Neural progenitor cell (in vitro differentiated cells): ENCODE measurements around the gene NES. TPM values are rescaled to one million over a fixed set of nuclear protein-coding genes. Genes with fewer than 3 reads are reported as not detected.

Experiments
- DNase-seq: peaks from one replicate; pipeline ENCODE4 v3.0.0-alpha.2; 2016; ENCODE audit warnings: low spot score
- H2AFZ ChIP-seq: fragments of 200-600 bp; sonication (generic); replicated peaks from 2 replicates; pipeline ENCODE4 v1.6.1; 2016; ENCODE audit warnings: antibody characterized with exemption
- H3F3A ChIP-seq: fragments of 200-600 bp; sonication (generic); 2 replicates; pipeline ENCODE4 v1.6.1; 2016; ENCODE audit warnings: antibody characterized with exemption, low read depth
- H3K27ac ChIP-seq: fragments of 200-600 bp; sonication (generic); 2 replicates; pipeline ENCODE4 v1.5.1; 2016; ENCODE audit warnings: mild to moderate bottlenecking
- H3K27me3 ChIP-seq: fragments of 200-600 bp; sonication (generic); 2 replicates; pipeline ENCODE4 v1.6.1; 2016; ENCODE audit warnings: mild to moderate bottlenecking, moderate library complexity
- H3K36me3 ChIP-seq: fragments of 200-600 bp; sonication (generic); 2 replicates; pipeline ENCODE4 v1.5.1; 2016
- H3K4me1 ChIP-seq: fragments of 200-600 bp; sonication (generic); 2 replicates; pipeline ENCODE4 v1.6.1; 2016; ENCODE audit warnings: mixed run types
- H3K4me2 ChIP-seq: fragments of 200-600 bp; sonication (generic); 2 replicates; pipeline ENCODE4 v1.6.1; 2016
- H3K4me3 ChIP-seq: fragments of 200-600 bp; sonication (generic); 2 replicates; pipeline ENCODE4 v1.5.1; 2016
- H3K79me2 ChIP-seq: fragments of 200-600 bp; sonication (generic); 2 replicates; pipeline ENCODE4 v1.6.1; 2016; ENCODE audit warnings: low read depth
- H3K9ac ChIP-seq: fragments of 200-600 bp; sonication (generic); 2 replicates; pipeline ENCODE4 v1.6.1; 2016
- H3K9me3 ChIP-seq: fragments of 200-600 bp; sonication (generic); 2 replicates; pipeline ENCODE4 v1.5.1; 2016; ENCODE audit warnings: low read depth
- H4K20me1 ChIP-seq: fragments of 200-600 bp; sonication (generic); 2 replicates; pipeline ENCODE4 v1.6.1; 2016; ENCODE audit warnings: low read depth
- H3K27ac Mint-ChIP-seq: 3 replicates; pipeline ENCODE4 v1.8.0; 2021; ENCODE audit warnings: mixed read lengths
- H3K27me3 Mint-ChIP-seq: 2 replicates; pipeline ENCODE4 v1.8.0; 2022; ENCODE audit warnings: low read depth, mild to moderate bottlenecking, inconsistent platforms, moderate library complexity, mixed read lengths; ENCODE audit not compliant: insufficient read depth
- H3K36me3 Mint-ChIP-seq: 3 replicates; pipeline ENCODE4 v1.8.0; 2021; ENCODE audit warnings: mixed read lengths
- H3K4me1 Mint-ChIP-seq: 3 replicates; pipeline ENCODE4 v1.8.0; 2021; ENCODE audit warnings: mixed read lengths
- H3K4me3 Mint-ChIP-seq: 3 replicates; pipeline ENCODE4 v1.8.0; 2021; ENCODE audit warnings: mild to moderate bottlenecking, moderate library complexity, mixed read lengths
- H3K9me3 Mint-ChIP-seq: 3 replicates; pipeline ENCODE4 v1.8.0; 2020; ENCODE audit warnings: mixed read lengths
- CTCF ChIP-seq: fragments of 200-600 bp; sonication (generic); IDR thresholded peaks from 2 replicates; pipeline ENCODE4 v1.5.1; 2017; ENCODE audit warnings: antibody characterized with exemption, mild to moderate bottlenecking
- EZH2 ChIP-seq: fragments of 200-600 bp; sonication (generic); IDR thresholded peaks from 2 replicates; pipeline ENCODE4 v1.6.1; 2017; ENCODE audit warnings: antibody characterized with exemption, mild to moderate bottlenecking, moderate library complexity
- EZH2phosphoT487 ChIP-seq: fragments of 200-600 bp; sonication (generic); IDR thresholded peaks from 2 replicates; pipeline ENCODE4 v1.6.1; 2017; ENCODE audit warnings: antibody characterized with exemption
- total RNA-seq: library from RNA; depleted of rRNA; stranded (reverse); fragments of >200 nt; gene quantifications from 2 replicates; pipeline ENCODE4 v1.2.3, GENCODE V29; 2015; ENCODE audit warnings: low replicate concordance

Gene NES
- total RNA-seq, 1 donor from 2014 or later, result 83.8 TPM

GRCh38 chr1:156711011-156711817 lies 34.0 kb upstream of the NES start:
- H2AFZ ChIP-seq, result no peak overlapping the region
- H3K27me3 ChIP-seq, result no peaks in the 10 kb centered on the region
- no peaks in the 10 kb centered on the region for H3K36me3 ChIP-seq
- H3K9me3 ChIP-seq, result no peaks in the 10 kb centered on the region
- peaks cover 64% of the 10 kb centered on the region for H3F3A ChIP-seq
- H3K27me3 Mint-ChIP-seq, result peaks cover 21% of the 10 kb centered on the region
- H3K9me3 Mint-ChIP-seq, result no peaks in the 10 kb centered on the region
- TF ChIP-seq EZH2phosphoT487 (no peak), EZH2 (no peak), CTCF (no peak)
- peaks cover 54% of the 10 kb centered on the region for H3K4me1 ChIP-seq
- H3K27ac ChIP-seq, result no peak overlapping the region
- H3K4me3 Mint-ChIP-seq, result no peak overlapping the region
- peaks cover 8% of the 10 kb centered on the region for H3K36me3 Mint-ChIP-seq
- no peaks in the 10 kb centered on the region for H3K79me2 ChIP-seq
- H3K9ac ChIP-seq, result no peak overlapping the region
- H4K20me1 ChIP-seq, result no peaks in the 10 kb centered on the region
- H3K4me1 Mint-ChIP-seq, result peaks cover 62% of the 10 kb centered on the region
- peak overlapping the region; percentile 74 for H3K27ac Mint-ChIP-seq
- peak; percentile 38 for DNase-seq
- H3K4me2 ChIP-seq, result peak overlapping the region; percentile 96
- no peak overlapping the region for H3K4me3 ChIP-seq

- Histone ChIP-seq H3F3A (peaks cover 77% of the 10 kb centered on the region), H3K4me2 (peak overlapping the region; percentile 96), H3K9me3 (no peaks in the 10 kb centered on the region), H3K4me3 (no peak overlapping the region), H3K27me3 (peaks cover 4% of the 10 kb centered on the region), H3K79me2 (peaks cover 3% of the 10 kb centered on the region), H3K27ac (no peak overlapping the region), H2AFZ (no peak overlapping the region), H3K9ac (no peak overlapping the region), H4K20me1 (no peaks in the 10 kb centered on the region), H3K4me1 (peaks cover 55% of the 10 kb centered on the region), H3K36me3 (no peaks in the 10 kb centered on the region)
- Mint-ChIP-seq H3K4me3 (peak overlapping the region; percentile 24), H3K9me3 (no peaks in the 10 kb centered on the region), H3K4me1 (peaks cover 61% of the 10 kb centered on the region), H3K36me3 (peaks cover 2% of the 10 kb centered on the region), H3K27ac (peak overlapping the region; percentile 84), H3K27me3 (peaks cover 23% of the 10 kb centered on the region)
- DNase-seq, result peak; percentile 14
- no peak for TF ChIP-seq CTCF
- no peak for TF ChIP-seq EZH2
- no peak for TF ChIP-seq EZH2phosphoT487
Observed at GRCh38 chr1:156709757-156710489, 32.7 kb upstream of the NES start.

GRCh38 chr1:156709031-156709430 lies 31.8 kb upstream of the NES start:
- DNase-seq, result peak; percentile 11
- peaks cover 6% of the 10 kb centered on the region for H4K20me1 ChIP-seq

More at GRCh38 chr1:156709031-156709430, 31.8 kb upstream of the NES start:
- no peak overlapping the region for H2AFZ ChIP-seq
- no peaks in the 10 kb centered on the region for H3K9me3 ChIP-seq
- peaks cover 13% of the 10 kb centered on the region for H3K27me3 ChIP-seq
- Mint-ChIP-seq H3K27me3 (peaks cover 23% of the 10 kb centered on the region), H3K4me3 (peak overlapping the region; percentile 73), H3K36me3 (no peaks in the 10 kb centered on the region), H3K4me1 (peaks cover 65% of the 10 kb centered on the region), H3K27ac (peak overlapping the region; percentile 84), H3K9me3 (no peaks in the 10 kb centered on the region)
- TF ChIP-seq CTCF, result no peak
- no peak for TF ChIP-seq EZH2
- TF ChIP-seq EZH2phosphoT487, result no peak
- H3K4me1 ChIP-seq, result peaks cover 60% of the 10 kb centered on the region
- H3F3A ChIP-seq, result peaks cover 82% of the 10 kb centered on the region
- H3K4me3 ChIP-seq, result no peak overlapping the region
- H3K9ac ChIP-seq, result no peak overlapping the region
- H3K79me2 ChIP-seq, result peaks cover 12% of the 10 kb centered on the region
- no peaks in the 10 kb centered on the region for H3K36me3 ChIP-seq
- peak overlapping the region; percentile 96 for H3K4me2 ChIP-seq
- H3K27ac ChIP-seq, result peak overlapping the region; percentile 91
